Activated naive CD4-positive, alpha-beta T cell treated with anti-CD3 and anti-CD28 coated beads, Interleukin-2, amount 50 U/mL, for 72 hours (primary cell): Measurements from ENCODE around the gene PAPPA. TPM values are rescaled to one million over a fixed set of nuclear protein-coding genes. Genes with fewer than 3 reads are reported as not detected.

Experiments
- ATAC-seq, 2 donors: fragments of 150-1000 bp; cut with Tn5 transposase; 2 replicates each; pipeline ENCODE4 v1.10.0; 2021; ENCODE audit warnings: mild to moderate bottlenecking in 2 of 2, moderate library complexity in 2 of 2
- DNase-seq, 2 donors: peaks; one replicate each; pipeline ENCODE4 v3.0.0; 2021 to 2022; ENCODE audit warnings: low spot score in 2 of 2
- H3K27ac Mint-ChIP-seq, 2 donors: one replicate each; pipeline ENCODE4 v1.8.0; 2022; ENCODE audit warnings: mild to moderate bottlenecking in 2 of 2, mixed read lengths in 2 of 2
- H3K36me3 Mint-ChIP-seq, 2 donors: one replicate each; pipeline ENCODE4 v1.8.0; 2022; ENCODE audit warnings: mixed read lengths in 2 of 2
- H3K9me3 Mint-ChIP-seq, 2 donors: one replicate each; pipeline ENCODE4 v1.8.0; 2022; ENCODE audit warnings: mixed read lengths in 2 of 2
- total RNA-seq, 2 donors: library from RNA; stranded (reverse); gene quantifications; one replicate each; pipeline ENCODE4 v1.2.3, GENCODE V29; 2022

The PAPPA gene
- total RNA-seq, 2 donors from 2014 or later = 0.30 to 0.37 TPM

- DNase-seq (no peak), ATAC-seq (no peak)
- Mint-ChIP-seq H3K9me3 (no peaks in the 10 kb centered on the region), H3K27ac (no peak overlapping the region), H3K36me3 (no peaks in the 10 kb centered on the region)
Observed at GRCh38 chr9:116355153-116355921, 201.7 kb downstream of the PAPPA start.

- H3K36me3 Mint-ChIP-seq = no peaks in the 10 kb centered on the region
- DNase-seq = no peak
- no peaks in the 10 kb centered on the region for H3K9me3 Mint-ChIP-seq
- ATAC-seq = no peak
- H3K27ac Mint-ChIP-seq = no peak overlapping the region
Observed at GRCh38 chr9:116358251-116358650, 204.7 kb downstream of the PAPPA start.

- DNase-seq (no peak), ATAC-seq (no peak)
- Mint-ChIP-seq H3K36me3 (no peaks in the 10 kb centered on the region), H3K9me3 (no peaks in the 10 kb centered on the region), H3K27ac (no peak overlapping the region)
Observed at GRCh38 chr9:116360016-116360415, 206.4 kb downstream of the PAPPA start.

DNA sequence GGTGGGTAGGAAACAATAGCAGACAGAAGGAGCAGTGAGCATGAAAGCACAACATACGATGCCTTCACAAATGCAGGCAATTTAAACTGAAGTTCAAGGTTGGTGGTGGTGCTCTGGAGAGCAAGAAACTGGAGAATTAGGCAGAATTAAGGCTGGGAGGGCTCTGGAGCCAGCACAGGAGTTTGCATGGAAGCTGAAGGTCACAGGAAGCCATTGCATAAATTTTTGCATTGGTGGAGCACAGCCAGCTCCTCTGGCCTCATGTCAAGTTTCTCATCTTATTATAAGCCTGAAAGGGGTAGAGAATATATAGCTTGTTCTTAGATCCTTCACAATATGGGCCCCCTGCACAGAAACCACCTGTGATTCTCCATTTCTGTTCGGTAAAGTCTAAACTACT, 207.4 kb downstream of the PAPPA start:
- Mint-ChIP-seq H3K36me3 (no peaks in the 10 kb centered on the region), H3K9me3 (no peaks in the 10 kb centered on the region), H3K27ac (no peak overlapping the region)
- DNase-seq (no peak), ATAC-seq (no peak)

DNA sequence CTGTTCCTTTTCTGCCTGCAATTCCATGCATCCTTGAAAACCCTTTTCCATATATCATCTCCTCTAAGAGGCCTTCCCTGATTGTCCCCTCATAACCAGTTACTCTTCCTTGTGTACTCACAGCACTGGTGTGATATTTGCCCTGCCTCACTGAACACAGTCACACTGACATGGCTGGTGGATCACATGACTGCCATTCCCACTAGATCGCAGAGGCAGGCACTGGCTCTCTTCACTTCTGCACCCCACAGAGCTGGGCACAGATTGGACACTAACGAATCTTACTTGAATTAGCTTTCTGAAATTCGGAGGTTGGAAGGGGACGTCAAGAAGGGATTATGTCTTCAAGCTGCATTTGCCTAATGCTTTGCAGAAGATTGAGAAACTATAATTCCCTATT, 208.0 kb downstream of the PAPPA start:
- no peak for DNase-seq
- no peaks in the 10 kb centered on the region for H3K36me3 Mint-ChIP-seq
- no peaks in the 10 kb centered on the region for H3K9me3 Mint-ChIP-seq
- no peak for ATAC-seq
- H3K27ac Mint-ChIP-seq = no peak overlapping the region

- H3K36me3 Mint-ChIP-seq = no peaks in the 10 kb centered on the region
Observed at GRCh38 chr9:116362493-116362892, 208.9 kb downstream of the PAPPA start.

DNA sequence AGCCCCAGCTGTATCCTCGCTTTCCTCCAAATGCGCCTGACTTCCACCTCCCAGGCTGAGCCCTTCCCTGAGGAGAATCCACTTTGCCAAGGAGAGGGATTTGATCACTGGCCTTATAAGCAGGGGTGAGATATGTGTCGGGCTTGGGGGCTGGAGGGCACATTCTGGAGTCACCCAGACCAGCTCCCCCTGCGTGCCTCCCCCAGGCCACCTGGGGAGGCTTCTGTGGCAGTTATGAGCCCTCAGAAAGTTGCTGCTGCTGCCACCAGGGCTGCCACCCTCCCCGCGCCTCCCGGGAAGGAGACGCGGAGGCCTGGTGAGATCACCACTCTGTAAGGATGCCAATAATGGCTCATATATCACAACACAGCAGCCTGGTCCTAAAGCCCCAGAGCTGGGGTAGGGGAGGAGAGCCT, 211.5 kb downstream of the PAPPA start:
- no peaks in the 10 kb centered on the region for H3K9me3 Mint-ChIP-seq
- H3K36me3 Mint-ChIP-seq = no peaks in the 10 kb centered on the region
- no peak overlapping the region for H3K27ac Mint-ChIP-seq
- ATAC-seq (no peak), DNase-seq (no peak)

More at GRCh38 chr9:116362493-116362892, 208.9 kb downstream of the PAPPA start:
- DNase-seq (no peak), ATAC-seq (no peak)
- Mint-ChIP-seq H3K9me3 (no peaks in the 10 kb centered on the region), H3K27ac (no peak overlapping the region)

DNA sequence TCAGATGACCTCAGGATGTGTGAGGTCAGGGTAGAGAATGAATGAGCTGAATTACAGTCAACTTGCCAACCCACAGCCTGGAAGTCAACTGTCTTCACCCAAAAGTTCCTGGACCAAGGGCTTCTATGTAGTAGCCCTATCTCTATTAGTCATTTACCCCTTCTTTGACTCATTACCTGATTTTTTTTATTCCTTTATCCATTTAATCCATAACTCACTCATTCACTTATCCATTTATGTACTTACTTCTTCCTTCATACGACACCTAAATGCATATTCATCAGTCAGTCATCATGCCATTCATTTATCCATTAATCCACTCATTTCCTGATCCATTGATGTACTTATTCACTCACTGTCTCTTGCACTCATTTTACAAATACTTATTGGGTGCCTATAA, 212.7 kb downstream of the PAPPA start:
- no peak for DNase-seq
- Mint-ChIP-seq H3K9me3 (no peaks in the 10 kb centered on the region), H3K27ac (no peak overlapping the region), H3K36me3 (no peaks in the 10 kb centered on the region)
- no peak for ATAC-seq

DNA sequence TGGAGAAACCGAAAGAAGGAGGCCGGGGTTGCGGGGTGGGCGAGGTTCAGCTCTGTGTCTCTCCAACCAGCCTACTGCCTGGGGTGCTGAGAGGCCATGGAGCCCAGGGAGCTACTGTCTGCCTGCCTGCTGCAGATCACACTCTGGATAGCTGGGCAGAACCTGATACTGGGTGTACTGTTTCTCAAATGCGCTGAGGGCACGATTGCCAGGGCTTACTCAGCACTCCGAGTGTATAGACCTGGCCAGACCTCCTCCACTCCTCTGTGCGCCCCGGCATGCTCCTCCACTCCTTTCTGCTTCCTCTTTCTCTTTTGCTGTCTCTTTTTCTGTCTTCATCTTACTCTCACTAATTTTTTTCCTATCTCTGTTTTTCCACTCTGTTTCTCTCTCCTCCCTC, 215.1 kb downstream of the PAPPA start:
- no peak overlapping the region for H3K27ac Mint-ChIP-seq
- H3K36me3 Mint-ChIP-seq = peaks cover 0 to under 1% of the 10 kb centered on the region in 2 donors
- ATAC-seq = no peak
- H3K9me3 Mint-ChIP-seq = peaks cover 0 to under 1% of the 10 kb centered on the region in 2 donors
- DNase-seq = no peak

DNA sequence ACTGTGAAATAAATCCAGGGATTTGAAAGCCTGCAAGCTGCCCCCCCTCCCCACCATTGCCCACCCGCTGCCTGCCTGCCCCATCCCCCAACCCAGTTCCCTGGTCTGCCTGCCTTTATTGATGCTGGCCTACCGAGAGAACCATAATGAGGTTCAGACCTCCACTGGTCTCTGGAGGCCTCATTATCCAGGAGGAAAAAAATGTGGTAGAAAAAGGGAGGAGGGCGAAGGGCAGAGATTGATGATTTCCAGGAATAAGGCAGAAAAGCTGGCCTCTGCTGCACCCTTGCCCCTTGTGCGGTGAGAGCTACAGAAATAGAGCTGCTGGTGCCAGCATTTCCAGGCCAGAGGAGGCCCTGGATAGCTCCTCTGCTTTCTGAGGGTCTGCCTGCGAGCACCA, 216.1 kb downstream of the PAPPA start:
- H3K36me3 Mint-ChIP-seq = peaks cover 0 to 9% of the 10 kb centered on the region in 2 donors
- no peak overlapping the region for H3K27ac Mint-ChIP-seq
- ATAC-seq (no peak), DNase-seq (no peak)
- peaks cover 0 to 9% of the 10 kb centered on the region in 2 donors for H3K9me3 Mint-ChIP-seq

DNA sequence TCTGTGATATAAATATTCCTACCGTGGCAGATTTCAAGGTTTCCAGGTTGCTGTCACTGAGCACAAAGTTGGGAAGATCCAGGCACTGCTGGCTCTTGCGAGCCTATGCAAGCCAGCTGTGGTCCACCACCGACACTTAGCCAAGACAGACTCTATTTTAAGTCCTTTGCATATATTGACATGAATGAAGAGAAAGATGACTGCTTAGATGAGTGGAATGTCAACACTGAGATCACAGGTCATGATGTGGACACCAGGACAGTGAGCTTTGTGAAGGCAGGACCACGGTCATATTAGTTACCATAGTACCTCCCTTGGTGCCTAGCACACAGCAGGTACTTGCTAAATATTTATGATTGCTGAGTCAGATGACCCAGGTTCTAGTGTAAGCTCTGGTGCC, 217.0 kb downstream of the PAPPA start:
- no peak for DNase-seq
- no peak for ATAC-seq
- no peak overlapping the region for H3K27ac Mint-ChIP-seq
- H3K9me3 Mint-ChIP-seq = peaks cover 4 to 11% of the 10 kb centered on the region in 2 donors
- H3K36me3 Mint-ChIP-seq = peaks cover 0 to 9% of the 10 kb centered on the region in 2 donors

GRCh38 chr9:116372081-116372673, 218.6 kb downstream of the PAPPA start:
- no peak overlapping the region for H3K27ac Mint-ChIP-seq
- DNase-seq = no peak
- peaks cover 0 to 9% of the 10 kb centered on the region in 2 donors for H3K36me3 Mint-ChIP-seq
- peaks cover 4 to 11% of the 10 kb centered on the region in 2 donors for H3K9me3 Mint-ChIP-seq
- ATAC-seq = no peak

GRCh38 chr9:116372786-116373185, 219.2 kb downstream of the PAPPA start:
- peaks cover 0 to 9% of the 10 kb centered on the region in 2 donors for H3K36me3 Mint-ChIP-seq
- H3K9me3 Mint-ChIP-seq = peaks cover 4 to 11% of the 10 kb centered on the region in 2 donors
- no peak overlapping the region for H3K27ac Mint-ChIP-seq
- ATAC-seq (no peak), DNase-seq (no peak)

GRCh38 chr9:116377179-116377798, 223.7 kb downstream of the PAPPA start:
- Mint-ChIP-seq H3K27ac (no peak overlapping the region), H3K36me3 (peaks cover 0 to 9% of the 10 kb centered on the region in 2 donors), H3K9me3 (peaks cover 4 to 11% of the 10 kb centered on the region in 2 donors)
- DNase-seq = no peak
- ATAC-seq = no peak

GRCh38 chr9:116378873-116379272, 225.3 kb downstream of the PAPPA start:
- ATAC-seq (no peak), DNase-seq (no peak)
- no peak overlapping the region for H3K27ac Mint-ChIP-seq
- H3K9me3 Mint-ChIP-seq = peaks cover 4 to 9% of the 10 kb centered on the region in 2 donors
- H3K36me3 Mint-ChIP-seq = peaks cover 0 to 6% of the 10 kb centered on the region in 2 donors

DNA sequence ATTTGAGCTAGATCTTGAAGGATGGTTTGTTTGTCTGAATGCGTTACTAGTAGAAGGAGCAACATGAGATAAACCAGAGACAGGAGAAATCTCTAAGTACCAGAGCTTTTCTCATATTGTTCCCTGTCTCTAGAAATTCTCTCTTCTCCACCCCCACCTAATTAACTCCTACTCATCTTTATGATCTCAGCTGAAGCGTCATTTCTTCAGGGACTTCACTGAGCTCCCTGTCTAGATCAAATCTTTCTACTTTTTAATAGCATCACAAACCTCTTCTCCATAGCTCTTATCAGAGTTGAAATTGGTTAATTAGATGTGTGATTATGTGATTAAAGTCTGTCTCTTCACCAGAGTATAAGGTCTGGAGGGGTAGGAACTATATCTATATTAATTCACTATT, 226.2 kb downstream of the PAPPA start:
- H3K36me3 Mint-ChIP-seq = no peaks in the 10 kb centered on the region
- no peak for ATAC-seq
- H3K27ac Mint-ChIP-seq = no peak overlapping the region
- peaks cover 2 to 3% of the 10 kb centered on the region in 2 donors for H3K9me3 Mint-ChIP-seq
- DNase-seq = no peak

GRCh38 chr9:116380496-116380995, 227.0 kb downstream of the PAPPA start:
- DNase-seq = no peak
- Mint-ChIP-seq H3K36me3 (no peaks in the 10 kb centered on the region), H3K9me3 (no peaks in the 10 kb centered on the region), H3K27ac (no peak overlapping the region)
- peak in 1 of 2 donors; percentile 22 for ATAC-seq
